ENCODE measurements around the gene KDR. TPM values are rescaled to one million over a fixed set of nuclear protein-coding genes. Genes with fewer than 3 reads are reported as not detected.

Gene KDR
- total and polyA plus RNA-seq, 4 experiments from 2014 or later, result not detected

GRCh38 chr4:55036405-55036804, 89.0 kb downstream of the KDR start:
- CTCF ChIA-PET (ENCODE audit: partially characterized antibody), result no interaction called here
- intact Hi-C loops (cut with micrococcal nuclease), result no loop called here
- Histone ChIP-seq H3K4me1 (ENCODE audit: insufficient read depth, low read length) (no peaks in the 10 kb centered on the region), H3K27ac (ENCODE audit: low read depth, low read length) (no peak overlapping the region), H3K4me3 (ENCODE audit: low read length in 2 of 2) (no peak overlapping the region), H3K27me3 (ENCODE audit: insufficient read depth, low read length) (no peaks in the 10 kb centered on the region), H3K36me3 (ENCODE audit: insufficient read depth, low read length) (no peaks in the 10 kb centered on the region), H3K9me3 (ENCODE audit: control insufficient read depth in 1 of 2, low read length in 2 of 2) (no peaks in the 10 kb centered on the region)
- Mint-ChIP-seq H3K4me3 (no peak overlapping the region), H3K4me1 (no peaks in the 10 kb centered on the region), H3K36me3 (peaks cover 0 to 1% of the 10 kb centered on the region in 2 donors), H3K27ac (no peak overlapping the region), H3K9me3 (peaks cover 0 to 11% (median 4%) of the 10 kb centered on the region in 8 donors), H3K27me3 (peaks cover 1 to 9% of the 10 kb centered on the region in 2 donors)
- POLR2A ChIA-PET (ENCODE audit: partially characterized antibody), result no interaction called here
- DNase-seq, result no peak

GRCh38 chr4:55035892-55036291, 89.5 kb downstream of the KDR start:
- Mint-ChIP-seq H3K9me3 (peaks cover 0 to 7% (median 2%) of the 10 kb centered on the region in 8 donors), H3K4me1 (no peaks in the 10 kb centered on the region)

GRCh38 chr4:55033296-55033695, 92.1 kb downstream of the KDR start:
- Mint-ChIP-seq H3K4me1 (no peaks in the 10 kb centered on the region), H3K27me3 (peaks cover 1 to 5% of the 10 kb centered on the region in 2 donors), H3K4me3 (no peak overlapping the region), H3K9me3 (peaks cover 0 to 1% (median 0%) of the 10 kb centered on the region in 8 donors), H3K27ac (no peak overlapping the region), H3K36me3 (no peaks in the 10 kb centered on the region)
- POLR2A ChIA-PET (ENCODE audit: partially characterized antibody), result no interaction called here
- Histone ChIP-seq H3K4me3 (ENCODE audit: low read length in 2 of 2) (no peak overlapping the region), H3K27me3 (ENCODE audit: insufficient read depth, low read length) (no peaks in the 10 kb centered on the region), H3K27ac (ENCODE audit: low read depth, low read length) (no peak overlapping the region), H3K9me3 (ENCODE audit: control insufficient read depth in 1 of 2, low read length in 2 of 2) (no peaks in the 10 kb centered on the region), H3K36me3 (ENCODE audit: insufficient read depth, low read length) (no peaks in the 10 kb centered on the region), H3K4me1 (ENCODE audit: insufficient read depth, low read length) (no peaks in the 10 kb centered on the region)
- intact Hi-C loops (cut with micrococcal nuclease), result no loop called here
- no peak for DNase-seq
- CTCF ChIA-PET (ENCODE audit: partially characterized antibody), result no interaction called here

More at GRCh38 chr4:55035892-55036291, 89.5 kb downstream of the KDR start:
- Histone ChIP-seq H3K4me1 (ENCODE audit: insufficient read depth, low read length) (no peaks in the 10 kb centered on the region), H3K27ac (ENCODE audit: low read depth, low read length) (no peak overlapping the region), H3K4me3 (ENCODE audit: low read length in 2 of 2) (no peak overlapping the region), H3K9me3 (ENCODE audit: control insufficient read depth in 1 of 2, low read length in 2 of 2) (no peaks in the 10 kb centered on the region), H3K36me3 (ENCODE audit: insufficient read depth, low read length) (no peaks in the 10 kb centered on the region), H3K27me3 (ENCODE audit: insufficient read depth, low read length) (no peaks in the 10 kb centered on the region)
- H3K27ac Mint-ChIP-seq, result no peak overlapping the region
- intact Hi-C loops (cut with micrococcal nuclease), result no loop called here
- peaks cover 1 to 9% of the 10 kb centered on the region in 2 donors for H3K27me3 Mint-ChIP-seq
- CTCF ChIA-PET (ENCODE audit: partially characterized antibody), result no interaction called here
- no peak for DNase-seq
- H3K4me3 Mint-ChIP-seq, result no peak overlapping the region
- POLR2A ChIA-PET (ENCODE audit: partially characterized antibody), result no interaction called here
- H3K36me3 Mint-ChIP-seq, result peaks cover 0 to 1% of the 10 kb centered on the region in 2 donors

- Histone ChIP-seq H3K9me3 (ENCODE audit: control insufficient read depth in 1 of 2, low read length in 2 of 2) (no peaks in the 10 kb centered on the region), H3K27ac (ENCODE audit: low read depth, low read length) (no peak overlapping the region), H3K36me3 (ENCODE audit: insufficient read depth, low read length) (no peaks in the 10 kb centered on the region), H3K27me3 (ENCODE audit: insufficient read depth, low read length) (no peaks in the 10 kb centered on the region), H3K4me1 (ENCODE audit: insufficient read depth, low read length) (no peaks in the 10 kb centered on the region), H3K4me3 (ENCODE audit: low read length in 2 of 2) (no peak overlapping the region)
- POLR2A ChIA-PET (ENCODE audit: partially characterized antibody), result no interaction called here
- Mint-ChIP-seq H3K36me3 (no peaks in the 10 kb centered on the region), H3K27me3 (peaks cover 1 to 5% of the 10 kb centered on the region in 2 donors), H3K9me3 (peaks cover 0 to 1% (median 0%) of the 10 kb centered on the region in 8 donors), H3K4me3 (no peak overlapping the region), H3K4me1 (no peaks in the 10 kb centered on the region), H3K27ac (no peak overlapping the region)
- intact Hi-C loops (cut with micrococcal nuclease), result no loop called here
- no peak for DNase-seq
- CTCF ChIA-PET (ENCODE audit: partially characterized antibody), result no interaction called here
Measured at GRCh38 chr4:55032788-55033187, 92.6 kb downstream of the KDR start.

- CTCF ChIA-PET (ENCODE audit: partially characterized antibody), result no interaction called here
- Mint-ChIP-seq H3K4me3 (no peak overlapping the region), H3K9me3 (peaks cover 0 to 1% (median 0%) of the 10 kb centered on the region in 8 donors), H3K4me1 (no peaks in the 10 kb centered on the region), H3K36me3 (no peaks in the 10 kb centered on the region), H3K27ac (no peak overlapping the region), H3K27me3 (peaks cover 1 to 5% of the 10 kb centered on the region in 2 donors)
- no peaks in the 10 kb centered on the region for H3K9me3 ChIP-seq (ENCODE audit: control insufficient read depth in 1 of 2, low read length in 2 of 2)
- POLR2A ChIA-PET (ENCODE audit: partially characterized antibody), result no interaction called here
- H3K27me3 ChIP-seq (ENCODE audit: insufficient read depth, low read length), result no peaks in the 10 kb centered on the region
- H3K36me3 ChIP-seq (ENCODE audit: insufficient read depth, low read length), result no peaks in the 10 kb centered on the region
- intact Hi-C loops (cut with micrococcal nuclease), result no loop called here
- H3K27ac ChIP-seq (ENCODE audit: low read depth, low read length), result no peak overlapping the region
- no peak for DNase-seq
- H3K4me3 ChIP-seq (ENCODE audit: low read length in 2 of 2), result no peak overlapping the region
- H3K4me1 ChIP-seq (ENCODE audit: insufficient read depth, low read length), result no peaks in the 10 kb centered on the region
Measured at GRCh38 chr4:55032179-55032578, 93.2 kb downstream of the KDR start.

GRCh38 chr4:55031158-55031557, 94.2 kb downstream of the KDR start:
- POLR2A ChIA-PET (ENCODE audit: partially characterized antibody), result no interaction called here
- CTCF ChIA-PET (ENCODE audit: partially characterized antibody), result no interaction called here
- H3K4me1 Mint-ChIP-seq, result no peaks in the 10 kb centered on the region

GRCh38 chr4:55030589-55030988, 94.8 kb downstream of the KDR start:
- no peaks in the 10 kb centered on the region for H3K36me3 ChIP-seq (ENCODE audit: insufficient read depth, low read length)
- H3K9me3 ChIP-seq (ENCODE audit: control insufficient read depth in 1 of 2, low read length in 2 of 2), result no peaks in the 10 kb centered on the region
- Mint-ChIP-seq H3K36me3 (no peaks in the 10 kb centered on the region), H3K27ac (no peak overlapping the region), H3K27me3 (peaks cover 0 to 5% of the 10 kb centered on the region in 2 donors), H3K4me1 (no peaks in the 10 kb centered on the region), H3K9me3 (peaks cover 0 to 1% (median 0%) of the 10 kb centered on the region in 8 donors), H3K4me3 (no peak overlapping the region)
- no peak overlapping the region for H3K4me3 ChIP-seq (ENCODE audit: low read length in 2 of 2)
- no peaks in the 10 kb centered on the region for H3K4me1 ChIP-seq (ENCODE audit: insufficient read depth, low read length)
- POLR2A ChIA-PET (ENCODE audit: partially characterized antibody), result no interaction called here
- CTCF ChIA-PET (ENCODE audit: partially characterized antibody), result no interaction called here
- no peak overlapping the region for H3K27ac ChIP-seq (ENCODE audit: low read depth, low read length)
- H3K27me3 ChIP-seq (ENCODE audit: insufficient read depth, low read length), result no peaks in the 10 kb centered on the region
- intact Hi-C loops (cut with micrococcal nuclease), result no loop called here
- no peak for DNase-seq

More at GRCh38 chr4:55031158-55031557, 94.2 kb downstream of the KDR start:
- no peak overlapping the region for H3K4me3 ChIP-seq (ENCODE audit: low read length in 2 of 2)
- H3K4me1 ChIP-seq (ENCODE audit: insufficient read depth, low read length), result no peaks in the 10 kb centered on the region
- H3K4me3 Mint-ChIP-seq, result no peak overlapping the region
- peaks cover 1 to 5% of the 10 kb centered on the region in 2 donors for H3K27me3 Mint-ChIP-seq
- H3K36me3 Mint-ChIP-seq, result no peaks in the 10 kb centered on the region
- peaks cover 0 to 1% (median 0%) of the 10 kb centered on the region in 8 donors for H3K9me3 Mint-ChIP-seq
- DNase-seq, result no peak
- H3K27ac ChIP-seq (ENCODE audit: low read depth, low read length), result no peak overlapping the region
- H3K27me3 ChIP-seq (ENCODE audit: insufficient read depth, low read length), result no peaks in the 10 kb centered on the region
- H3K36me3 ChIP-seq (ENCODE audit: insufficient read depth, low read length), result no peaks in the 10 kb centered on the region
- H3K9me3 ChIP-seq (ENCODE audit: control insufficient read depth in 1 of 2, low read length in 2 of 2), result no peaks in the 10 kb centered on the region
- intact Hi-C loops (cut with micrococcal nuclease), result no loop called here
- no peak overlapping the region for H3K27ac Mint-ChIP-seq

All from CD4-positive, alpha-beta memory T cell (primary cell).